Neutrophil (primary cell): ENCODE results near the gene RAD51B.

Source experiments
- H3K27ac ChIP-seq: fragments of 200-600 bp; sonication (generic); 2 replicates; pipeline ENCODE4 v1.5.1; 2016; ENCODE audit warnings: mild to moderate bottlenecking, moderate library complexity
- H3K27me3 ChIP-seq: fragments of 200-600 bp; sonication (generic); 2 replicates; pipeline ENCODE4 v1.6.0; 2016; ENCODE audit warnings: mild to moderate bottlenecking
- H3K36me3 ChIP-seq: fragments of 200-600 bp; sonication (generic); 2 replicates; pipeline ENCODE4 v1.5.1; 2017
- H3K4me1 ChIP-seq, 2 experiments: fragments of 200-600 bp in 1 of 2; sonication (generic) in 1 of 2; 1 replicate in 1 of 2; 2 replicates in 1 of 2; pipeline versions ENCODE4 v1.5.1 to v1.6.1; 2013 to 2016; ENCODE audit warnings: low read depth in 1 of 2, low read length in 1 of 2, mild to moderate bottlenecking in 1 of 2, moderate library complexity in 1 of 2; ENCODE audit not compliant: control insufficient read depth in 1 of 2, insufficient read depth in 1 of 2
- H3K4me3 ChIP-seq, 2 experiments: fragments of 200-600 bp in 1 of 2; sonication (generic) in 1 of 2; 1 replicate in 1 of 2; 2 replicates in 1 of 2; pipeline ENCODE4 v1.5.1; 2013 to 2016; ENCODE audit warnings: low read depth in 1 of 2, low read length in 1 of 2, mild to moderate bottlenecking in 1 of 2, moderate library complexity in 1 of 2
- H3K9me3 ChIP-seq: fragments of 200-600 bp; sonication (generic); 2 replicates; pipeline ENCODE4 v1.5.1; 2016
- TF ChIP-seq, protein P1 (sequence below): fragments of 200-600 bp; sonication (generic); IDR thresholded peaks from 2 replicates; pipeline ENCODE4 v1.5.1; 2016; ENCODE audit warnings: antibody characterized with exemption

The RAD51B gene

DNA sequence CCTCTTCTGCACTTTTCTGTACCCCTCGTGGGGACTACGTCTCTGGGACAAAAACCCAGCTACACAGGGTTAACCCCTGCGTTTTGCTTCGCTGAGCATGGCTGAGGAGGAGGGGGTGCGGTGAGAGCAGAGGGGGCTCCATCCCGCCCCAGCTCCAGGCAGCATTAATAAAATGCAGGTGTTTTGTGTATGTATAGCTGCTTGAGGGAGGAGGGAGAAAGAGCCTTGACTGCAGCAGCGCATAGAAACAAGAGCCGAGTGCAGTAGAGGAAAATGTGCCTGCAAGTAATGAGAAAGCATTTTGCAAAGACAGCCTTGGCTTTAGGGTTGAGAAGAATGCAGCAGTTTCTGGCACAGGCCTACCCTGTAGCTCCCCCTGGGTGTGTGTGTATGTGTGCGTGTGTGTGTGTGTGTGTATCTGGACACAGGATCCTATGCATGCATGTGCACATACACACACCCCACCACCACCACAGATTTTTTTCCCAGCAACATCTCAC, 869.3 kb downstream of the RAD51B start:
- Histone ChIP-seq H3K27ac (peak overlapping the region; percentile 2), H3K9me3 (no peaks in the 10 kb centered on the region), H3K4me1 (peaks cover 35 to 37% of the 10 kb centered on the region in 2 experiments), H3K4me3 (no peak overlapping the region), H3K36me3 (no peaks in the 10 kb centered on the region), H3K27me3 (peaks cover 13% of the 10 kb centered on the region)
- TF ChIP-seq, protein P1, sequence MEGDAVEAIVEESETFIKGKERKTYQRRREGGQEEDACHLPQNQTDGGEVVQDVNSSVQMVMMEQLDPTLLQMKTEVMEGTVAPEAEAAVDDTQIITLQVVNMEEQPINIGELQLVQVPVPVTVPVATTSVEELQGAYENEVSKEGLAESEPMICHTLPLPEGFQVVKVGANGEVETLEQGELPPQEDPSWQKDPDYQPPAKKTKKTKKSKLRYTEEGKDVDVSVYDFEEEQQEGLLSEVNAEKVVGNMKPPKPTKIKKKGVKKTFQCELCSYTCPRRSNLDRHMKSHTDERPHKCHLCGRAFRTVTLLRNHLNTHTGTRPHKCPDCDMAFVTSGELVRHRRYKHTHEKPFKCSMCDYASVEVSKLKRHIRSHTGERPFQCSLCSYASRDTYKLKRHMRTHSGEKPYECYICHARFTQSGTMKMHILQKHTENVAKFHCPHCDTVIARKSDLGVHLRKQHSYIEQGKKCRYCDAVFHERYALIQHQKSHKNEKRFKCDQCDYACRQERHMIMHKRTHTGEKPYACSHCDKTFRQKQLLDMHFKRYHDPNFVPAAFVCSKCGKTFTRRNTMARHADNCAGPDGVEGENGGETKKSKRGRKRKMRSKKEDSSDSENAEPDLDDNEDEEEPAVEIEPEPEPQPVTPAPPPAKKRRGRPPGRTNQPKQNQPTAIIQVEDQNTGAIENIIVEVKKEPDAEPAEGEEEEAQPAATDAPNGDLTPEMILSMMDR: no peak

DNA sequence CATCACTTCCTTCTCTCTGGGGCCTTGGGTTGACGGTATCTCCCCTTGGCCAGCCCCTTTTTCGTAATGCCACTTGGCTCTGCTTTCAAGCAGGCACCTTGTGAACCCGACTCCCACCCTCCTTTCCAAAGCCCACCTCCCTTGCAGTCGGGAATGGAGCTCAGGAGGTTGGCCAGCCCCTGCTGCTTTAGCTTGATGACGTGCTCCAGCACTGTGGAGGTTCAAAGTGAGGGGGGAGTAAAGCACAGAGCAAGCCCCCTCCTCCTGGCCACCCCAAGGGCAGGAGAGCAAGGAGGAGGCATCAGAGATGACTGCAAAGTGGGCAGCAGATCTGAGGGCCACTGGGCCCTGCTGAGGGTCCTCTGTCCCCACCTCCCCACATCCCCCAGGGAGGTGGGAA, 869.9 kb downstream of the RAD51B start:
- peaks cover 13% of the 10 kb centered on the region for H3K27me3 ChIP-seq
- H3K4me1 ChIP-seq: peaks cover 30 to 31% of the 10 kb centered on the region in 2 experiments
- TF ChIP-seq, protein P1: no peak
- no peaks in the 10 kb centered on the region for H3K36me3 ChIP-seq
- H3K4me3 ChIP-seq: no peak overlapping the region
- H3K9me3 ChIP-seq: no peaks in the 10 kb centered on the region
- peak overlapping the region; percentile 2 for H3K27ac ChIP-seq

DNA sequence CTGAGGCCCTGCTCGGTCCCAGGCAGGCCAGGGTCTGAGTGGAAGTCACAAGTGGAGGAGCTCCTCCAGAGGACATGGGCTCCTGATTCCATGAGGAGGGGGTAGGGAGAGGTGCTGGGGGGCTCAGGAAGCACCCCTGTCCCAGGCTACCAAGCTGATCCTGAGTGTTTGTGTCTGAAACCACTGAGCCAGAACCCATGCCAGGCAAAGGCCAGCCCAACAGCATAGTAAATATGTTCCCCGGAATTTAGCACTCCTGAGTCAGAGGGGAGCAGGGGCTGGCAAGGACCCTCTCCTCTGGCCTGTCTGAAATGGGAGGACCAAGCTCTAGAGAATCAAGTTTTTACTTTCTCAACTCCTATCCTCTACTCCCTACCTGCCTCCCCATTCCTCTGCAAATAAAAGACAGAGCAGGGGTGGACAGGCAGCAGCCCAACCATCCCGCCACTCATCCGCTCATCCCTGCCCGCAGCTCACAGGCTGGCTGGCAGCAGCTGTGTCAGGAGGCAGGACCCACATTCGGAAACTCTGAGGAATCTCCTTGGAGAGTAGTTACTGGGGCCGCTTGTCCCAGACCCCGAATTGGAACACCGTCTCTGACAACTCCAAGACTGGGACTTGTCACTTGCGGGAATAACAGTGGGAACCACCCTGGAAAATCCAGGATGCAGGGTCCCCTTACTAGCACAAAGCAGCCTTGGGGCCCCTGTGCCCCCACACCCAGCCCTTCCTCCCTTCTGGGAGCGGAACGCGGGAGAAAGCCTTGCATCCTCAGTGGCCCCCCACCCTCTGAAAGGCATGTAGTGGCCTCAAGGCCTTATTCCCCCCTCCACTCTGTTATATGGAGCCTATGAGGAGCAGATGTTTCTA, 870.7 kb downstream of the RAD51B start:
- H3K4me3 ChIP-seq: no peak overlapping the region
- no peaks in the 10 kb centered on the region for H3K36me3 ChIP-seq
- TF ChIP-seq, protein P1: no peak
- peak overlapping the region; percentile 2 for H3K27ac ChIP-seq
- peaks cover 13% of the 10 kb centered on the region for H3K27me3 ChIP-seq
- H3K4me1 ChIP-seq: peaks cover 21 to 22% of the 10 kb centered on the region in 2 experiments
- no peaks in the 10 kb centered on the region for H3K9me3 ChIP-seq

DNA sequence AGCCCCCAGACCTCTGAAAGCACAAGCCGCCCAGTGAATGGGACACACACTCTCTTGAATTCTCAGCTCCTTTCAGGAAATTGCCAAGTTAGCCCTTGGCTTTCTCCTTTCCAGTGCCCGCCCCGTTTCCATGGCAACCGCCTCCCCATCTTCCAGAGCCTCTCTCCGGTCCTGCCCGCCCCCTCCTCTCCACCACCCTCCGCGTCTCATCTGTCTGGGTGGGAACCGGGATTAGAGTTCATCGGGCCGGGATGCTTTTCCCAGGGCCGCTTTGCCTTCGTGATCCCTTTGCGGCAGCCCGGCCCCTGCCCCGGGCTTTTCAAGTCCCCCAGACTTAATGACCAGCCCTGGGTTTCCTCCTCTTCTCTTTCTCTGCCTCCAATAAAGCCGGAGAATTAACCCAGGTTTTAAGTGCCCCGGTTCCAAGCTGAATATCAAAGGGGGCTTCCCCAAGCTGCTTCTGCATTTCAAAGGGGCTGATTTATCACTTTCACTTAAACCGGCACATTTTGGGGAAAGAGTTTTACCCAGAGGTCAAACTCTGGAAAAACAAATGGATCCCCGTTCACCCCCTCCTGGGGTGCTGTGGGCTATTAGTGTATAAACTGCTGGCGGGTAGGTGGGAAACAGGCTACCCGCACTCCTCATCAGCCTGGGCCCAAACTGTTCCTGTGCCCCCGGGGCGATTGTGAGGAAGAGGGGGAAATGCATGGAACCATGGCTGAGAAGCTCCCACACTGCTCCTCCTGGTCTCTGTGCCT, 871.6 kb downstream of the RAD51B start:
- Histone ChIP-seq H3K4me1 (peaks cover 13 to 14% of the 10 kb centered on the region in 2 experiments), H3K27me3 (peaks cover 13% of the 10 kb centered on the region), H3K4me3 (no peak overlapping the region), H3K9me3 (no peaks in the 10 kb centered on the region), H3K36me3 (no peaks in the 10 kb centered on the region), H3K27ac (no peak overlapping the region)
- TF ChIP-seq, protein P1: no peak

DNA sequence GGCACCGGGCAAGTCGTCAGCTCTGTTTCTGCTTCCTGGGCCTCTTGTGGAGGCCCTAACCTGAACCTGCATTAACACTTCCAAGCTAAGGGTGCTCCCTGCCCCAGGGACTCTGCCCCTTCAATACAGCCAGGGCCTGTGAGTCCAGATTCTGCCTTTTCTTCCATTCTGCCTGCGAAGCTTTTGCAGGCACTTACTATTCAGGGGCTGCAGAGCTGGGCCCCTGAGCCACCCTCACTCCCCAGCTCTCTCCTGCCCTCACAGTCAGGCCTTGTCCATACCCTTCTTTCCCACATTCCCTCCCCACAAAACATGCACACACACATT, 872.2 kb downstream of the RAD51B start:
- Histone ChIP-seq H3K27ac (no peak overlapping the region), H3K4me1 (peaks cover 12% of the 10 kb centered on the region in 2 experiments), H3K36me3 (no peaks in the 10 kb centered on the region), H3K27me3 (peaks cover 13% of the 10 kb centered on the region), H3K4me3 (no peak overlapping the region), H3K9me3 (no peaks in the 10 kb centered on the region)
- TF ChIP-seq, protein P1: no peak
